ENCODE data around the gene ALDOA.

Gene ALDOA

DNA sequence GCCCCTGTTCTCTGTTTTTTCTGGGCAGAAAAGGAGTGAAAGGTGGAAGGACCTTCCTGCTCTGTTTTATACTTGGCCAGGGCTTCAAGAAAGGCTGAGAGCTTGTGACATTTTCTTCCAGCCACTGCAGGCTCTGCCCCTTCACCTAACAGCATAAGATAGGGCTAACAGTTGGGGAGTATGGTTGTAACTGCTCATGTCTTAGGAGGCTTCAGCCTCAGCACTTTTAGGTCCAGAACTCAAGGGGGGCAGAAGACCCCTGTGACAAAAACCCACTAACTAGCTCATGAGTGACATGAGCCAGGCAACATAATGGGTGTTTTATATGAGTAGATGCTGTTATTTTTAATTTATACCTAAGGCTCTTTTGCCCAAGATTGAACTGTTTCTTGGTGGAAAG is 4.9 kb downstream of the ALDOA start:
- DNase-seq = no peak

GRCh38 chr16:30075503-30076275 is 10.1 kb downstream of the ALDOA start, which contains the start of gene PPP4C:
Gene PPP4C (plus strand): TSS chr16:30075994. CDS start chr16:30076378, 384 bp downstream.
- peak; percentile 87 for DNase-seq

GRCh38 chr16:30076276-30076791 is 10.8 kb downstream of the ALDOA start:
- DNase-seq = no peak

- no peak for DNase-seq
Observed at GRCh38 chr16:30077656-30078055, 12.1 kb downstream of the ALDOA start.

DNA sequence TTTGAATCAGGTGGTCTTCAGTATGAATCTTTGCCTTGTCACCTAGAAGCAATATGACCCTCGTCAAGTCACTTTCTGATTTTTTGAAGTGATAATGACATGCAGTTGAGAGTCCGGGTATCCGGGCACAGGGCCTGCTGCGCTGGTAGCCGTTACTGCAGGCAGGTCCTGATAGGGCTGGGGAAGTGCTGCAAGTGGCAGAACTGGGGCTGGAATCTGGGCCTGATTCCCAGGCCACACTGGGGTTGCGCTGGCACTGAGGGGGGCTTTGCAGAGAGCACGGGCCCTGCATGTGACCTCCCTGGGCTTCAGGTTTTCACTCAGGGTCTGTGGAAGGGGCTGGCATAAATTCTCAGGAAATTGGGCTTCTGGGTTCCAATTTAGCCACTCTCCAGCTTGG is 13.2 kb downstream of the ALDOA start:
- DNase-seq = no peak

DNA sequence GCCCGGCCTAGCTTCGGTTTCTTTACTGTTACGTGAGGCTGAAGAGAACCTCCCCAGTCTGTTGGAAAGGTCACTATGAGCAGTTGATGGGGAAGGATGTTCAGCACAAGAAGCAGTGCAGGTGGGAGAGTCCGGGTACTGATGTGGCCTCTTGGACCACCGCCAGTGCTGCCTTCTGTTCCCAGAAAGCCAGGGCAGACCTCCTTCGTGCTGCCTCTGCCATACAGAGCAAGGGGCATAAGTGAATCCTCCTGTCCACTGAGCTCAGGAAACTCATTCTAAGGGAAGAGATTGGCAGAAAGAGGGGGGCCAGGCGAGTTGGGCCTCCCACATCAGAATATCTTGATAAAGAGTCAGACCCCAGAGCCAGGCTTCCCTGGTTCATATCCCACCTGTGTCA is 13.9 kb downstream of the ALDOA start:
- no peak for DNase-seq

GRCh38 chr16:30082545-30083090 is 17.1 kb downstream of the ALDOA start:
- no peak for DNase-seq

DNA sequence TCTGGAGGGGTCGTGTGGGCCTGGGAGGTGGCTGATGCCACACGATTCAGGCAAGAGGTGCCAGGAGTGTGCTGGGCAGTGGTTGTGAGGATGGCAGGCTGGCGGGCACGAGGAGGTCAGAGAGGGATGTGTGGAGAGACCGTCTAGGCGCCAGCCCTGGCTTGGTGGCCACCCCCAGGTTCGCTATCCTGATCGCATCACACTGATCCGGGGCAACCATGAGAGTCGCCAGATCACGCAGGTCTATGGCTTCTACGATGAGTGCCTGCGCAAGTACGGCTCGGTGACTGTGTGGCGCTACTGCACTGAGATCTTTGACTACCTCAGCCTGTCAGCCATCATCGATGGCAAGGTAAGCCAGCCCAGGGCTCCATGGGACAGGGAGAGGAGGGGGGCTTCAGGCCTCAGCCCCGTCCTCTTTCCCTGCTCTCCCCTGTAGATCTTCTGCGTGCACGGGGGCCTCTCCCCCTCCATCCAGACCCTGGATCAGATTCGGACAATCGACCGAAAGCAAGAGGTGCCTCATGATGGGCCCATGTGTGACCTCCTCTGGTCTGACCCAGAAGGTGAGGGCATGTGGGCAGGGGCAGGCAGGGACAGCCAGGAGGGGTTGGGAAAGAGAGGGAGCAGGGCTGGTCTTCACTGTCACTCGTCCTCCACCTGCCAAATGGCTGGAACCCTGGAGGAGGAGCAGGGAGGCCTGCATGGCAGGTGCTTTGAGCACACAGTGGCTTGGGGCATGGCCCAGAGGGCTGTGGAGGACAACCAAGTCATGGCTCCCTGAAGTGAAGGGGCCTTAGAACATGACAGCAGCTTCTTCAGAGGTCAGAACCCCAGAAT is 17.9 kb downstream of the ALDOA start:
- no peak for DNase-seq

GRCh38 chr16:30084096-30084815 is 18.7 kb downstream of the ALDOA start:
- DNase-seq = no peak

GRCh38 chr16:30084816-30085159 is 19.2 kb downstream of the ALDOA start:
- DNase-seq = no peak

- DNase-seq = no peak
Observed at GRCh38 chr16:30085247-30085646, 19.7 kb downstream of the ALDOA start.

- no peak for DNase-seq
Observed at GRCh38 chr16:30085820-30086219, 20.3 kb downstream of the ALDOA start.

- DNase-seq = no peak
Observed at GRCh38 chr16:30086291-30087140, 21.0 kb downstream of the ALDOA start.

DNA sequence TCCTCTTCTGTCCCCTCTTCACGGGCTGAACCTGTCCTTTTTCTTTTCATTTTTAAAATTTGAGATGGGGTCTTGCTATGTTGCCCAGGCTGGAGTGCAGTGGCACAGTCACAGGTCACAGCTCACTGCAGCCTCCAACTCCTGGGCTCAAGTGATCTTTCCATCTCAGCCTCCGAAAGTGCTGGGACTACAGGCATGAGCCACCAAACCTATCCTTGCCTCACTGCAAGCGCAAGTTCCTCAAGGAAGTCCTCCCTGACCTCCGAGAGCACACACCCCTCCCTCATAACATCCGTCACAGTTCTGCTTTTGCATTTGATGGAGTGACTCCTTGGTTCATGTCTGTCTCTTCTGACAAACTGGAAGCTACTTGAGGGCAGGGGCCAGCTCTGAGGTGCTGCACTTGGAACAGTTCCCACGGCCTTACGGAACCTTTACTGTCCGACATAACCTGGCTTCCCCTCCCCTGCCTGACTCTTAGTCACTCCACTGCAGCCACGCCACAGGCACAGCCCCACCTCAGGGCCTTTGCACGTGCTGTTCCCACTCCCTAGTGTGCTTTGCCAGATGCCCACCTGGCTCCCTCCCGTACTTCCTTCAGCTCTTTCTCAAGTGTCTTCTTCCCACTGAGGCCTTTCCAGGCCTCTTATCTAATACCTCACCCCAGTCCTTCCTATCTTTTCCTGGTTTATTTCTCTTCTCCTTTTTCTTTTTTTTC is 21.8 kb downstream of the ALDOA start:
- no peak for DNase-seq

DNA sequence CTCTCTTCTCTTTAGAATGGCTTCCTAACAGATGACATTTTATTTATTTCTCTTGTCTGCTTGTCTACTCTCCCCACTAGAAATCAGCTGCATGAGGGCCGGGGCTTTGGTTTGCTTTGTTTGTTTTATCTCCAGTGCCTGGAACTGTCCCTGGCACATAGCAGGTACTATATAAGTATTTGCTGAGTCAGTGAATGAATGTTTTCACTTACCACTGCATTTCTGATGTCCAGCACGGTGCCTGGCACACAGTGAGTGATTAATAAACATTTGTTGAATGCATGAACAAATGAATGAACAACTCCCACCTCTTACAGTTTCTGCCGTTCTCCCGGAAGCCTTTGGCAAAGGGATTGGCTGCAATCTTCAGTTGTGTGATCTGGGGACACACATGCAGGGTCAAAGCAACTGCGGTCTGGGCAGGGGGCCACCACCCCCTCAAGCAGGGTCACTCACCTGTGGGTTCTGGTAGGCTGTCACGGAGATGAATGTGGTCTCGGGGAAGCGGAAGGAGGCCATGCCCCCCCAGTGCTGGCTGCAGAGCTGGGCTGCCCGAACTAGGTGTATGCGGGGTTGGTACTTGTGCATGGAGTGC is 22.8 kb downstream of the ALDOA start:
- no peak for DNase-seq

- DNase-seq = no peak
Observed at GRCh38 chr16:30088832-30089624, 23.5 kb downstream of the ALDOA start.

- DNase-seq = no peak
Observed at GRCh38 chr16:30090610-30091331, 25.2 kb downstream of the ALDOA start.

GRCh38 chr16:30091474-30092372 is 26.2 kb downstream of the ALDOA start, which contains the start of gene TBX6:
Gene TBX6 (minus strand): TSS chr16:30091924. CDS start chr16:30091193, 731 bp downstream.
- DNase-seq = peak; percentile 92
